Testis (tissue), 2 donors: ENCODE results near the gene GARIN5B.

ENCODE experiments used
- CTCF ChIP-seq, 3 experiments: fragments of 450-650 bp in 2 of 3; fragments of 200-600 bp in 1 of 3; sonication (generic) in 1 of 3; IDR thresholded peaks; one replicate each; pipeline ENCODE4 v1.5.1; 2016 to 2019; ENCODE audit warnings: antibody characterized with exemption in 3 of 3, mild to moderate bottlenecking in 2 of 3, moderate library complexity in 1 of 3
- POLR2A ChIP-seq: fragments of 450-650 bp; IDR thresholded peaks from one replicate; pipeline ENCODE4 v1.6.1; 2017; ENCODE audit warnings: antibody characterized with exemption, mild to moderate bottlenecking, moderate library complexity

GRCh38 chr19:55310498-55310897 is 52.6 kb downstream of the GARIN5B start:
- no peak for TF ChIP-seq POLR2A
- TF ChIP-seq CTCF (IDR thresholded peaks at IDR 0.05) = no peak
